Endothelial cell of umbilical vein (primary cell): Measurements from ENCODE around the gene CDC42. TPM values are rescaled to one million over a fixed set of nuclear protein-coding genes. Genes with fewer than 3 reads are reported as not detected.

Experiments used
- BruUV-seq: library from RNA; stranded (reverse); fragments of 400-500 nt; replicated peaks from 2 replicates; lab custom pipeline; 2021; lab: Mats Ljungman, UMichigan
- CTCF ChIA-PET: fragments of 300-600, 350-600 bp; sonication (Branson Sonifier 250); formaldehyde crosslinking; loops from one replicate; lab custom pipeline; 2021; ENCODE audit warnings: antibody characterized with exemption, inconsistent platforms; lab: Charles Lee
- POLR2A ChIA-PET: fragments of 300-600, 350-600 bp; sonication (Branson Sonifier 250); formaldehyde crosslinking; loops from one replicate; lab custom pipeline; 2021; ENCODE audit warnings: antibody characterized with exemption, inconsistent platforms; lab: Charles Lee
- DNase-seq: peaks from one replicate; pipeline ENCODE4 v3.0.0-alpha.2; 2011; ENCODE audit warnings: low read depth, low spot score
- FAIRE-seq: peaks from 2 replicates; lab custom pipeline; 2011; peaks lifted over from hg19 to GRCh38; lab: Jason Lieb, UNC
- H2AFZ ChIP-seq: 2 replicates; pipeline ENCODE4 v1.6.0; 2012; ENCODE audit warnings: low read depth, low read length, control low read depth, inconsistent platforms
- H3K27ac ChIP-seq: 2 replicates; pipeline ENCODE4 v1.5.1; 2011; ENCODE audit warnings: low read depth, mild to moderate bottlenecking, control low read depth, low read length, moderate library complexity; ENCODE audit not compliant: insufficient read depth
- H3K27me3 ChIP-seq, 2 experiments: 2 replicates each; pipeline versions ENCODE4 v1.6.0 to v1.6.1; 2011; ENCODE audit warnings: low read length in 2 of 2, mixed read lengths in 1 of 2; ENCODE audit not compliant: control insufficient read depth in 2 of 2, insufficient read depth in 2 of 2
- H3K36me3 ChIP-seq, 2 experiments: 2 replicates in 1 of 2; 3 replicates in 1 of 2; pipeline ENCODE4 v1.5.1; 2011; ENCODE audit warnings: low read length in 2 of 2, mild to moderate bottlenecking in 1 of 2, moderate library complexity in 1 of 2; ENCODE audit not compliant: control insufficient read depth in 2 of 2, insufficient read depth in 2 of 2; ENCODE audit errors: extremely low read depth in 1 of 2
- H3K4me1 ChIP-seq: 3 replicates; pipeline ENCODE4 v1.5.1; 2011; ENCODE audit warnings: mild to moderate bottlenecking, low read length; ENCODE audit not compliant: control insufficient read depth, insufficient read depth; ENCODE audit errors: extremely low read depth
- H3K4me2 ChIP-seq: 2 replicates; pipeline ENCODE4 v1.6.1; 2011; ENCODE audit warnings: low read length, control low read depth, mixed read lengths; ENCODE audit not compliant: insufficient read depth
- H3K4me3 ChIP-seq, 3 experiments: fragments of 200-600 bp in 1 of 3; sonication (generic), shearing (Covaris generic) in 1 of 3; replicated peaks in 1 of 3; 2 replicates each; pipeline ENCODE4 v1.5.1; 2011 to 2016; ENCODE audit warnings: control low read depth in 3 of 3, low read length in 3 of 3, mild to moderate bottlenecking in 2 of 3, inconsistent platforms in 1 of 3, low read depth in 1 of 3, moderate library complexity in 1 of 3; ENCODE audit not compliant: insufficient read depth in 1 of 3
- H3K79me2 ChIP-seq: 2 replicates; pipeline ENCODE4 v1.6.0; 2012; ENCODE audit warnings: low read length, inconsistent platforms; ENCODE audit not compliant: control insufficient read depth, insufficient read depth
- H3K9ac ChIP-seq: replicated peaks from 2 replicates; pipeline ENCODE3; 2011; ENCODE audit warnings: low read length, control low read depth; ENCODE audit not compliant: insufficient read depth; ENCODE audit errors: extremely low read depth
- H3K9me1 ChIP-seq: replicated peaks from 3 replicates; pipeline ENCODE4 v1.6.0; 2011; ENCODE audit warnings: mild to moderate bottlenecking, low read length; ENCODE audit not compliant: control insufficient read depth, insufficient read depth; ENCODE audit errors: extremely low read depth
- H3K9me3 ChIP-seq: replicated peaks from 2 replicates; pipeline ENCODE4 v1.5.1; 2012; ENCODE audit warnings: low read length, inconsistent platforms; ENCODE audit not compliant: control insufficient read depth, insufficient read depth
- H4K20me1 ChIP-seq: replicated peaks from 2 replicates; pipeline ENCODE3; 2011; ENCODE audit warnings: mild to moderate bottlenecking, low read length; ENCODE audit not compliant: control insufficient read depth, insufficient read depth; ENCODE audit errors: extremely low read depth
- CTCF ChIP-seq, 2 donors: IDR thresholded peaks; 1 replicate in 1 of 2; 2 replicates in 1 of 2; pipeline ENCODE4 v1.5.1; 2011; ENCODE audit warnings: low read length in 2 of 2, mild to moderate bottlenecking in 2 of 2, moderate library complexity in 2 of 2, control low read depth in 1 of 2, inconsistent platforms in 1 of 2, low read depth in 1 of 2; ENCODE audit not compliant: insufficient read depth in 1 of 2; ENCODE audit errors: extremely low read depth in 1 of 2
- EZH2 ChIP-seq: IDR thresholded peaks from 2 replicates; pipeline ENCODE4 v1.6.1; 2012; ENCODE audit warnings: borderline replicate concordance, low read depth, mild to moderate bottlenecking, moderate library complexity, low read length, inconsistent platforms; ENCODE audit not compliant: severe bottlenecking
- FOS ChIP-seq: IDR thresholded peaks from 2 replicates; pipeline ENCODE4 v1.6.1; 2011; ENCODE audit warnings: mild to moderate bottlenecking, low read length, moderate library complexity, borderline replicate concordance; ENCODE audit not compliant: insufficient read depth
- GATA2 ChIP-seq: IDR thresholded peaks from 2 replicates; pipeline ENCODE4 v1.7.0; 2011; ENCODE audit warnings: low read depth, mild to moderate bottlenecking, moderate library complexity, mixed read lengths, low read length; ENCODE audit not compliant: insufficient read length, insufficient read depth
- JUN ChIP-seq: IDR thresholded peaks from 2 replicates; pipeline ENCODE4 v1.6.1; 2011; ENCODE audit warnings: borderline replicate concordance, low read depth; ENCODE audit not compliant: insufficient read length, insufficient read depth
- MAX ChIP-seq: IDR thresholded peaks from 2 replicates; pipeline ENCODE4 v1.6.1; 2011; ENCODE audit not compliant: insufficient read depth, insufficient read length
- MYC ChIP-seq: IDR thresholded peaks from one replicate; pipeline ENCODE4 v1.6.1; 2011; ENCODE audit warnings: mild to moderate bottlenecking, low read depth, low read length
- POLR2A ChIP-seq: IDR thresholded peaks from 2 replicates; pipeline ENCODE4 v1.6.1; 2012; ENCODE audit warnings: low read depth, mild to moderate bottlenecking, control low read depth, low read length
- POLR2AphosphoS5 ChIP-seq: IDR thresholded peaks from 2 replicates; pipeline ENCODE4 v1.6.1; 2012; ENCODE audit warnings: low read depth, mild to moderate bottlenecking, control low read depth, low read length, moderate library complexity; ENCODE audit not compliant: insufficient read depth
- dilution Hi-C: fragments of 300-500 bp; cut with MboI; formaldehyde crosslinking; loops from one replicate; pipeline ENCODE4 v1.15.0; 2019; ENCODE audit warnings: low sequenced_read_pairs; ENCODE audit not compliant: extremely low pct_ligation_motif_present
- intact Hi-C: fragments of 100-400 bp; cut with micrococcal nuclease; formaldehyde crosslinking; loops from one replicate; pipeline ENCODE4 v1.10.0; 2022
- polyA plus RNA-seq, 4 experiments: library from polyadenylated mRNA; depleted of rRNA in 3 of 4; stranded (reverse) in 3 of 4; unstranded in 1 of 4; fragments of >200 nt; gene quantifications; 2 replicates each; pipeline versions ENCODE4 v1.2.1 to v1.2.3, GENCODE V29; 2011 to 2012; ENCODE audit warnings: missing spikeins in 1 of 4
- small RNA-seq: library from RNA; depleted of rRNA; stranded (forward); fragments of <200 nt; gene quantifications from one replicate; pipeline ENCODE3, GENCODE V24; 2012; ENCODE audit warnings: low replicate concordance, low read depth; ENCODE audit not compliant: insufficient read depth, insufficient read length
- total RNA-seq: library from RNA; stranded (reverse); gene quantifications from 2 replicates; pipeline ENCODE4 v1.2.3, GENCODE V29; 2021

The CDC42 gene
- total and polyA plus RNA-seq, 2 donors (not counting 3 experiments of a cell fraction or from before 2014, with no cell fraction given), result 199 to 381 TPM

- H3K36me3 ChIP-seq, result no peaks in the 10 kb centered on the region
- peaks cover 4% of the 10 kb centered on the region for H3K4me1 ChIP-seq
- H3K4me2 ChIP-seq, result no peak overlapping the region
- dilution Hi-C loops (no loop called here), intact Hi-C loops (no loop called here)
- no peaks in the 10 kb centered on the region for H4K20me1 ChIP-seq
- peaks cover 25 to 27% of the 10 kb centered on the region in 2 experiments for H3K27me3 ChIP-seq
- ChIA-PET CTCF (interaction anchor here (1.0 to 6.3 kb wide), 3 partner anchors 8 to 34 kb away, joined by 4 to 54 read pairs (median 7); no protein-coding TSS in a partner anchor), POLR2A (no interaction called here)
- H2AFZ ChIP-seq, result no peak overlapping the region
- no peak overlapping the region for H3K27ac ChIP-seq
- FAIRE-seq (no peak), DNase-seq (no peak)
- TF ChIP-seq EZH2 (no peak), POLR2AphosphoS5 (no peak), FOS (no peak), POLR2A (no peak), GATA2 (no peak), JUN (no peak), MAX (no peak), CTCF (IDR thresholded peaks at IDR 0.05; ENCODE audit: extremely low read depth in 1 of 2, insufficient read depth in 1 of 2, low read depth in 1 of 2, low read length in 2 of 2) (no peak), MYC (no peak)
- no TSS peak for BruUV-seq
- no peaks in the 10 kb centered on the region for H3K79me2 ChIP-seq
- H3K4me3 ChIP-seq, result no peak overlapping the region
- H3K9ac ChIP-seq, result no peak overlapping the region
- no peaks in the 10 kb centered on the region for H3K9me1 ChIP-seq
- H3K9me3 ChIP-seq, result no peaks in the 10 kb centered on the region
Measured at GRCh38 chr1:22139817-22140216, 87.3 kb downstream of the CDC42 start.

Small RNA genes lying within 50 kb of the gene (small RNA-seq; reads per million reads assigned to genes)
- gene RN7SL186P (not detected), gene RNU6-776P (not detected)

Other genes starting within 250 kb of the CDC42 start
- gene LDLRAD2, start 240.4 kb upstream of the CDC42 start, total RNA-seq, result 0.42 and 0.44 TPM in 2 replicates
- not detected in 2 replicates for gene LDLRAD2, start 240.4 kb upstream of the CDC42 start, polyA plus RNA-seq
- gene HSPG2, start 115.4 kb upstream of the CDC42 start, total RNA-seq, result 3,499 and 3,960 TPM in 2 replicates
- 734 and 849 TPM in 2 replicates for gene HSPG2, start 115.4 kb upstream of the CDC42 start, polyA plus RNA-seq
- 0.48 TPM in 1 of 2 replicates, not detected in the other for gene CELA3B, start 75.7 kb upstream of the CDC42 start, total RNA-seq
- gene CELA3B, start 75.7 kb upstream of the CDC42 start, polyA plus RNA-seq, result 0.30 and 0.32 TPM in 2 replicates
- gene CELA3A, start 51.1 kb upstream of the CDC42 start, total RNA-seq, result not detected in 2 replicates
- gene CELA3A, start 51.1 kb upstream of the CDC42 start, polyA plus RNA-seq, result 0.35 TPM in 1 of 2 replicates, not detected in the other
- gene WNT4, start 90.4 kb downstream of the CDC42 start, total RNA-seq, result not detected in 2 replicates
- 0.06 and 0.08 TPM in 2 replicates for gene WNT4, start 90.4 kb downstream of the CDC42 start, polyA plus RNA-seq